H1 (cell line): ENCODE results near the gene SATB2.

Experiments used
- POLR2A ChIP-seq, 2 experiments: IDR thresholded peaks; 1 replicate in 1 of 2; 2 replicates in 1 of 2; pipeline ENCODE4 v1.6.1; 2011; ENCODE audit warnings: low read depth in 2 of 2, low read length in 2 of 2, mild to moderate bottlenecking in 2 of 2; ENCODE audit errors: control extremely low read depth in 1 of 2
- TF ChIP-seq, protein P1 (sequence below), 3 experiments: IDR thresholded peaks; 1 replicate in 2 of 3; 2 replicates in 1 of 3; pipeline versions ENCODE4 v1.5.1 to v1.6.1; 2011; ENCODE audit warnings: low read length in 3 of 3, mild to moderate bottlenecking in 3 of 3, inconsistent platforms in 2 of 3, low read depth in 1 of 3, moderate library complexity in 1 of 3; ENCODE audit not compliant: insufficient read depth in 1 of 3; ENCODE audit errors: control extremely low read depth in 1 of 3

GRCh38 chr2:199395311-199395710 lies 62.4 kb downstream of the SATB2 start:
- TF ChIP-seq POLR2A (IDR thresholded peaks at IDR 0.05; ENCODE audit: control extremely low read depth in 1 of 2, low read depth in 2 of 2, low read length in 2 of 2), result no peak
- TF ChIP-seq, protein P1, sequence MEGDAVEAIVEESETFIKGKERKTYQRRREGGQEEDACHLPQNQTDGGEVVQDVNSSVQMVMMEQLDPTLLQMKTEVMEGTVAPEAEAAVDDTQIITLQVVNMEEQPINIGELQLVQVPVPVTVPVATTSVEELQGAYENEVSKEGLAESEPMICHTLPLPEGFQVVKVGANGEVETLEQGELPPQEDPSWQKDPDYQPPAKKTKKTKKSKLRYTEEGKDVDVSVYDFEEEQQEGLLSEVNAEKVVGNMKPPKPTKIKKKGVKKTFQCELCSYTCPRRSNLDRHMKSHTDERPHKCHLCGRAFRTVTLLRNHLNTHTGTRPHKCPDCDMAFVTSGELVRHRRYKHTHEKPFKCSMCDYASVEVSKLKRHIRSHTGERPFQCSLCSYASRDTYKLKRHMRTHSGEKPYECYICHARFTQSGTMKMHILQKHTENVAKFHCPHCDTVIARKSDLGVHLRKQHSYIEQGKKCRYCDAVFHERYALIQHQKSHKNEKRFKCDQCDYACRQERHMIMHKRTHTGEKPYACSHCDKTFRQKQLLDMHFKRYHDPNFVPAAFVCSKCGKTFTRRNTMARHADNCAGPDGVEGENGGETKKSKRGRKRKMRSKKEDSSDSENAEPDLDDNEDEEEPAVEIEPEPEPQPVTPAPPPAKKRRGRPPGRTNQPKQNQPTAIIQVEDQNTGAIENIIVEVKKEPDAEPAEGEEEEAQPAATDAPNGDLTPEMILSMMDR (IDR thresholded peaks at IDR 0.05; ENCODE audit: control extremely low read depth in 1 of 3, insufficient read depth in 1 of 3, low read depth in 1 of 3, low read length in 3 of 3), result no peak
